Stimulated activated naive CD4-positive, alpha-beta T cell (primary cell): ENCODE results near the gene GSTT2.

Source experiments
- DNase-seq, 6 experiments: peaks; one replicate each; lab custom pipeline; 2025; lab: John Stamatoyannopoulos, UW

The GSTT2 gene

GRCh38 chr22:24009227-24010017 lies 29.5 kb downstream of the GSTT2 start:
- DNase-seq, result no peak

GRCh38 chr22:24010018-24010391 lies 30.1 kb downstream of the GSTT2 start:
- DNase-seq, result no peak

GRCh38 chr22:24011735-24012068 lies 31.8 kb downstream of the GSTT2 start:
- no peak for DNase-seq

GRCh38 chr22:24016156-24016555 lies 36.2 kb downstream of the GSTT2 start:
- no peak for DNase-seq

- no peak for DNase-seq
Observed at GRCh38 chr22:24021304-24021703, 41.4 kb downstream of the GSTT2 start.

GRCh38 chr22:24023204-24023789 lies 43.4 kb downstream of the GSTT2 start:
- no peak for DNase-seq

GRCh38 chr22:24024354-24024753 lies 44.4 kb downstream of the GSTT2 start:
- DNase-seq, result no peak

- no peak for DNase-seq
Observed at GRCh38 chr22:24025475-24025874, 45.5 kb downstream of the GSTT2 start.

GRCh38 chr22:24026056-24026455 lies 46.1 kb downstream of the GSTT2 start:
- no peak for DNase-seq

GRCh38 chr22:24026733-24027132 lies 46.8 kb downstream of the GSTT2 start:
- no peak for DNase-seq

GRCh38 chr22:24027389-24027975 lies 47.5 kb downstream of the GSTT2 start:
- DNase-seq, result no peak

GRCh38 chr22:24027991-24028390 lies 48.1 kb downstream of the GSTT2 start:
- no peak for DNase-seq

GRCh38 chr22:24028533-24028932 lies 48.6 kb downstream of the GSTT2 start:
- no peak for DNase-seq

- no peak for DNase-seq
Observed at GRCh38 chr22:24029304-24029703, 49.4 kb downstream of the GSTT2 start.

- no peak for DNase-seq
Observed at GRCh38 chr22:24030186-24030702, 50.3 kb downstream of the GSTT2 start.
